T-helper 2 cell treated with Interferon-gamma antibody and Interleukin-4, amounts not matched to agents 5 μg/mL and 100 μg/mL, for 36 hours (primary cell): ENCODE results near the gene NKIRAS2.

ENCODE experiments used
- DNase-seq: peaks from one replicate; pipeline ENCODE4 v3.0.0; 2021; ENCODE audit warnings: low spot score
- H3K27ac Mint-ChIP-seq: one replicate; pipeline ENCODE4 v1.8.0; 2021; ENCODE audit warnings: mild to moderate bottlenecking, mixed read lengths
- H3K27me3 Mint-ChIP-seq: one replicate; pipeline ENCODE4 v1.8.0; 2021; ENCODE audit warnings: low read depth, mixed read lengths
- H3K36me3 Mint-ChIP-seq: one replicate; pipeline ENCODE4 v1.8.0; 2021; ENCODE audit warnings: low read depth, mixed read lengths
- H3K4me1 Mint-ChIP-seq: one replicate; pipeline ENCODE4 v1.8.0; 2021; ENCODE audit warnings: low read depth, mixed read lengths
- H3K4me3 Mint-ChIP-seq: one replicate; pipeline ENCODE4 v1.8.0; 2022; ENCODE audit warnings: mild to moderate bottlenecking, moderate library complexity, mixed read lengths
- H3K9me3 Mint-ChIP-seq: one replicate; pipeline ENCODE4 v1.8.0; 2021; ENCODE audit warnings: mixed read lengths

The NKIRAS2 gene

GRCh38 chr17:42019509-42020404 lies at the start of gene NKIRAS2:
Gene NKIRAS2 (plus strand): TSS chr17:42020090. CDS start chr17:42021578, 1,488 bp downstream.
- peak within 1 kb of the TSS; percentile 83 for H3K27ac Mint-ChIP-seq
- no peaks in the 10 kb centered on the region for H3K27me3 Mint-ChIP-seq
- H3K36me3 Mint-ChIP-seq, result peaks cover 16% of the 10 kb centered on the region
- DNase-seq, result peak; percentile 93
- H3K4me3 Mint-ChIP-seq, result peak within 1 kb of the TSS; percentile 96
- peaks cover 33% of the 10 kb centered on the region for H3K4me1 Mint-ChIP-seq
- peaks cover 4% of the 10 kb centered on the region for H3K9me3 Mint-ChIP-seq

DNA sequence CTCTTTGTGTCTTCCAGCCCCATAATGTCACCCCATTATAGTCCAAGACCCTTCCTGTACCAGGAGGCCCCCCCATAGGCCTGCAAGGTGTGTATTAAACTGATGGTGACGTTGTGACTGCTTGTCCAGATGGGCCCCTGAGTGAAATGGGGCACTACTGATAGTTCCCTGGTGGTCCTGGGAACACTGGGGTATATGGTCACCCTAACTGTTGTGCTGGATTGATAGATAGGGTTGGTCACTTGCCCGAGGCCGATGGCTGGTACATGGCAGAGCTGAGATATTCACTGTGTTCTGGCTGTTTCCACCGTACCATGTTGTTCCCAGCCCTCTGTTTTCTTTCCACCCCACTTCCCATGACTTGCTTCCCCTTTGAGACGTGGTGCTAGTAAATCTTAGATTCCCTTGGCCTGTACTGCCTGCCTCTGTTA lies 49.0 kb upstream of the NKIRAS2 start:
- DNase-seq, result no peak
- H3K27me3 Mint-ChIP-seq, result no peaks in the 10 kb centered on the region
- H3K9me3 Mint-ChIP-seq, result no peaks in the 10 kb centered on the region
- peaks cover 49% of the 10 kb centered on the region for H3K36me3 Mint-ChIP-seq
- no peak overlapping the region for H3K4me3 Mint-ChIP-seq
- H3K4me1 Mint-ChIP-seq, result peaks cover 20% of the 10 kb centered on the region
- no peak overlapping the region for H3K27ac Mint-ChIP-seq

GRCh38 chr17:41971721-41972523 lies 48.0 kb upstream of the NKIRAS2 start:
- Mint-ChIP-seq H3K4me3 (no peak overlapping the region), H3K27ac (no peak overlapping the region), H3K27me3 (no peaks in the 10 kb centered on the region), H3K36me3 (peaks cover 56% of the 10 kb centered on the region), H3K9me3 (no peaks in the 10 kb centered on the region), H3K4me1 (peaks cover 21% of the 10 kb centered on the region)
- no peak for DNase-seq

DNA sequence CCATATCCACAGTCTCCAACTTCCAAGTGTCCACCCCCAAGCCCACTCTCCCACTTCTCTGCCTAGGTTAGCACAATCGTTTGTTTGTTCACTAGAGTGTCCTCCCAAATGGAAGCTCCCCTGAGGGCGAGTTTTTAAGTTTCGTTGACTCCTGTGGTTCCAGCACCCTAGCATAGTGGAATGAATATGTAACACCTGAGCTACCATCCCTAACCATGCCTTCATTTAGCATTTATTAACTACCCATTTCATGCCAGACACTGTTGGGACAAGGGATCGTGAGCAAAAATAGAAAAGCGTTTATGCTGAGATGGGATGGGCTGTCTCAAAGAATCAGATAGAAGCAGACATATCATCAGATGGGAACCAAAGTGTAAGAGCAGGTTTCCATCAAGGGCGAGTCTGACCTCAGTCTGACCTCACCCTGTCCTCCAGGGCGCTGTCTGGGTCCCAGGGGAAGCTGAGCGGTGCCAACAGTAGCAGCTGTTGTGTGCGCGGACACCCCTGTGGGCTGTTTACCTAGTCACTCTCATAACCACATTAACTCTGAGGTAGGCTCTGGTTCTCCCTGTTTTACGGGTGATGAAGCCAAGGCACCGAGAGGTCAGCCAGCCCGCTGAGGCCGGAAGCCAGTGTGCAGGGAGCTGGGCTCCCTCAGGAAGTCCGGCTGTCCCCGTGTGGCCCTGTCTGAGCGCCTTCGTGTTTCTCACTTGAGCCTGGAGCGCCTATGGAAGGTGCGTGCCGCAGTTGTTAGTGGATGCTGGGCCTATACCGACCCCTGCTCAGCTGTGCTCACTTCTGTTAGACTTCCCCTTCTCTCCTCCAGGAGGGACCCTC lies 47.1 kb upstream of the NKIRAS2 start:
- no peaks in the 10 kb centered on the region for H3K9me3 Mint-ChIP-seq
- H3K36me3 Mint-ChIP-seq, result peaks cover 63% of the 10 kb centered on the region
- no peak overlapping the region for H3K4me3 Mint-ChIP-seq
- no peak overlapping the region for H3K27ac Mint-ChIP-seq
- H3K4me1 Mint-ChIP-seq, result peaks cover 15% of the 10 kb centered on the region
- H3K27me3 Mint-ChIP-seq, result no peaks in the 10 kb centered on the region
- no peak for DNase-seq

- DNase-seq, result no peak
- Mint-ChIP-seq H3K36me3 (peaks cover 61% of the 10 kb centered on the region), H3K27ac (no peak overlapping the region)
Measured at GRCh38 chr17:41973408-41973811, 46.5 kb upstream of the NKIRAS2 start.

GRCh38 chr17:41974031-41974430 lies 45.9 kb upstream of the NKIRAS2 start:
- H3K9me3 Mint-ChIP-seq, result no peaks in the 10 kb centered on the region
- H3K4me3 Mint-ChIP-seq, result no peak overlapping the region
- peaks cover 63% of the 10 kb centered on the region for H3K36me3 Mint-ChIP-seq
- H3K27ac Mint-ChIP-seq, result no peak overlapping the region
- no peaks in the 10 kb centered on the region for H3K27me3 Mint-ChIP-seq
- no peak for DNase-seq
- H3K4me1 Mint-ChIP-seq, result peaks cover 11% of the 10 kb centered on the region

More at GRCh38 chr17:41973408-41973811, 46.5 kb upstream of the NKIRAS2 start:
- peaks cover 11% of the 10 kb centered on the region for H3K4me1 Mint-ChIP-seq
- no peaks in the 10 kb centered on the region for H3K27me3 Mint-ChIP-seq
- no peaks in the 10 kb centered on the region for H3K9me3 Mint-ChIP-seq
- no peak overlapping the region for H3K4me3 Mint-ChIP-seq

GRCh38 chr17:41974658-41975057 lies 45.2 kb upstream of the NKIRAS2 start:
- Mint-ChIP-seq H3K4me3 (no peak overlapping the region), H3K9me3 (no peaks in the 10 kb centered on the region), H3K36me3 (peaks cover 60% of the 10 kb centered on the region), H3K27ac (no peak overlapping the region), H3K4me1 (peaks cover 11% of the 10 kb centered on the region), H3K27me3 (no peaks in the 10 kb centered on the region)
- no peak for DNase-seq

GRCh38 chr17:41975099-41976083 lies 44.5 kb upstream of the NKIRAS2 start:
- DNase-seq, result no peak
- Mint-ChIP-seq H3K27me3 (no peaks in the 10 kb centered on the region), H3K36me3 (peaks cover 62% of the 10 kb centered on the region), H3K9me3 (no peaks in the 10 kb centered on the region), H3K27ac (no peak overlapping the region), H3K4me1 (peaks cover 11% of the 10 kb centered on the region), H3K4me3 (no peak overlapping the region)

DNA sequence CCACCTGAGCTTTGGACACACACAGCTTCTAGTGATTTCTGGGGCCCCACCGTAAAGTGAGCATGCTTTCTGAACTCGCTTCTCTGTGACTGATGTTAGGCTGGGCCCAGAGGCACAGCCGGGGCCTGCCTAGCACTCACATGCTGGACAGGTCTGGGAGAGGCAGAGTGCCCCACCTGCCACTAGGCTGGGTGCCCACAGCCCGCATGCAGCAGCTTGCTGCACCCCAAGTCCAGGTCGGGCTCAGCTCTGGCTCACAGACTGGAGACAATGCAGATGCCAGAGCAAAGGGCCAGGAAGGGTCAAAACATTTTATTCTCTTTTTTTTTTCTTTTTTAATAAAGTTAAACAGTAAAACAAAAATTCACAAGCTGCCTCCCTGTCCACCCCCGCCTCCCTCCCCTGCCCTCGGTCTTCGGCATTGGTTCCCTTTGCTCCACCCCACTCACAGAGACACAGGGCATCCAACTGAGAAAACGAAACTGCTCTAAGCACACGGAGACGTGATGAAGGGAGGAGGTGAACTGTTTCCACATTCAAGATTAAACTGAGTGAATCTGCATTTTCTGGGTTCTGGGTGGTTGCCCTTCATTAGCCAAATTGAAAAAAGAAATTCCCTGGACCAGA lies 43.6 kb upstream of the NKIRAS2 start:
- DNase-seq, result no peak
- no peak overlapping the region for H3K4me3 Mint-ChIP-seq
- peaks cover 65% of the 10 kb centered on the region for H3K36me3 Mint-ChIP-seq
- no peaks in the 10 kb centered on the region for H3K9me3 Mint-ChIP-seq
- no peak overlapping the region for H3K27ac Mint-ChIP-seq
- peaks cover 6% of the 10 kb centered on the region for H3K4me1 Mint-ChIP-seq
- no peaks in the 10 kb centered on the region for H3K27me3 Mint-ChIP-seq

DNA sequence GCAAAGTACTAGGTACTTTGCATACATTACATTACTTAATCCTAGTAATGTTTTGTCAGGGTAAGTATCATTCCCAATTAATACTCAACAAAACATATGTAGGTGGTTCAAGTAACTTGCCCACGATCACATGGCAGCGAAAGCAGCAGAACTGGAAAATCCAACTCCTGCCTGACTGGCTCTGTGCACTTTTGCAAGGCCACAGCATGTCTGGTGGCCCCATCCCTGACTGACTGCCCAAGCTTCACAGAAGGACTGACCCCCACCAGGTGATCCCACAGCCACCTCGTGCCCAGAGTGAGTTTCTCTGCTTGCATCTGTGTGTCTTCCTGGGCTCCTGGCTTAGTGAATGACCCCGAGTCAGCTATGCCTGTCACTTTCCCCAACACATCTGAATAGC lies 41.9 kb upstream of the NKIRAS2 start:
- H3K27ac Mint-ChIP-seq, result no peak overlapping the region
- H3K36me3 Mint-ChIP-seq, result peaks cover 71% of the 10 kb centered on the region
- no peaks in the 10 kb centered on the region for H3K27me3 Mint-ChIP-seq
- DNase-seq, result no peak
- peaks cover 3% of the 10 kb centered on the region for H3K4me1 Mint-ChIP-seq
- H3K4me3 Mint-ChIP-seq, result no peak overlapping the region
- no peaks in the 10 kb centered on the region for H3K9me3 Mint-ChIP-seq

DNA sequence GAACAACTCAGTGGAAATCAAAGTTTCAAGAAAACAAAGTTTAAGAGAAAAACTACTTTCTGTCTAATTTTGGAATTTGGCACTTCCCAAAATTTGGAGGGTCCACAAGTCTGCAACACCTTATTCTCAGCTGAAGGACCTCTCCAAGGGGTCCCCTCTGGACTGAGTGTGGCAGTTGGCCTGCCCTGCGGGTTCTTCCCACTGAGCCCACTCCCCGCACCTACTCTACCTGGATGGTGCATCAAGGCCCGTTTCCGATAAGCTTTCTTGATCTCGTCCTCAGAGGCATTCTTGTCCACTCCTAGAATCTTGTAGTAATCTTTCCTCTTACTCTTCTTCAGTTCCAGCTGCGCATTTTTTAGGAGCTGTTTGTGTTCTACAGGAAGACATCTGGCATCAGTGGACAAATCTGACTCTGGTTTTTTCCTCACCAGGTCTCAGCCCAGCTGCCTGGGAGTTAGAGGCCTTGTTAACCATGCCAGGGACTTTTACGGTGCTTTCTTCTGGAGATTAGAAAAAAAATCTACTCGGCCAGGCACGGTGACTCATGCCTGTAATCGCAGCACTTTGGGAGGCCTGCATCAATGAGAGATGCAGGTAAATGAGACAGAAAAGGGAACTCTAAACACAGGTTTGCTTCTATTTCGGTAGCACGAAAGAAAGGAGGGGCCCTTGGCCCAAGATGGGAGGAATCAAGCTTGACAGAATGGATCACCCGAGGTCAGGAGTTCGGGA lies 37.7 kb upstream of the NKIRAS2 start:
- no peaks in the 10 kb centered on the region for H3K27me3 Mint-ChIP-seq
- H3K36me3 Mint-ChIP-seq, result peaks cover 66% of the 10 kb centered on the region
- DNase-seq, result no peak
- no peak overlapping the region for H3K27ac Mint-ChIP-seq
- H3K4me3 Mint-ChIP-seq, result no peak overlapping the region
- H3K4me1 Mint-ChIP-seq, result no peaks in the 10 kb centered on the region
- H3K9me3 Mint-ChIP-seq, result no peaks in the 10 kb centered on the region

DNA sequence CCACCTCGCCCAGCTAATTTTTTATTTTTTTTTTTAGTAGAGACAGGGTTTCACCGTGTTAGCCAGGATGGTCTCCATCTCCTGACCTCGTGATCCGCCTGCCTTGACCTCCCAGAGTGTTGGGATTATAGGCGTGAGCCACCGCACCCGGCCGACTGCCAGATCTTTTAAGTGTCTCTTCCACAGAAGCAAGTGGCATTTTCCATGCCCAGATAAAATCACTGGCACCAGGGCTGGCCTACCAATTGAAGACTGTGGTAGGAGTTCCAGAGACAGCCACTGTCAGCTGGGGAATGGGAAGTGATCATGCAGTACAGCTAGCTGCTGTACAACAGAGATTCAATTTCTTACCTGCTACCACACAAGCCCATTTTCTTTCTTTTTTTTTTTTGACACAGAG lies 35.4 kb upstream of the NKIRAS2 start:
- no peaks in the 10 kb centered on the region for H3K27me3 Mint-ChIP-seq
- no peaks in the 10 kb centered on the region for H3K4me1 Mint-ChIP-seq
- H3K27ac Mint-ChIP-seq, result no peak overlapping the region
- no peaks in the 10 kb centered on the region for H3K9me3 Mint-ChIP-seq
- DNase-seq, result no peak
- peaks cover 70% of the 10 kb centered on the region for H3K36me3 Mint-ChIP-seq
- H3K4me3 Mint-ChIP-seq, result no peak overlapping the region
